NT2/D1 (cell line): ENCODE measurements around the gene SMIM38.

Source experiments
- YY1 ChIP-seq: IDR thresholded peaks from 2 replicates; pipeline ENCODE4 v1.6.1; 2011; ENCODE audit not compliant: insufficient read length, insufficient read depth
- ZNF274 ChIP-seq: IDR thresholded peaks from 2 replicates; pipeline ENCODE4 v1.6.1; 2011; ENCODE audit warnings: mild to moderate bottlenecking, low read depth, low read length

DNA sequence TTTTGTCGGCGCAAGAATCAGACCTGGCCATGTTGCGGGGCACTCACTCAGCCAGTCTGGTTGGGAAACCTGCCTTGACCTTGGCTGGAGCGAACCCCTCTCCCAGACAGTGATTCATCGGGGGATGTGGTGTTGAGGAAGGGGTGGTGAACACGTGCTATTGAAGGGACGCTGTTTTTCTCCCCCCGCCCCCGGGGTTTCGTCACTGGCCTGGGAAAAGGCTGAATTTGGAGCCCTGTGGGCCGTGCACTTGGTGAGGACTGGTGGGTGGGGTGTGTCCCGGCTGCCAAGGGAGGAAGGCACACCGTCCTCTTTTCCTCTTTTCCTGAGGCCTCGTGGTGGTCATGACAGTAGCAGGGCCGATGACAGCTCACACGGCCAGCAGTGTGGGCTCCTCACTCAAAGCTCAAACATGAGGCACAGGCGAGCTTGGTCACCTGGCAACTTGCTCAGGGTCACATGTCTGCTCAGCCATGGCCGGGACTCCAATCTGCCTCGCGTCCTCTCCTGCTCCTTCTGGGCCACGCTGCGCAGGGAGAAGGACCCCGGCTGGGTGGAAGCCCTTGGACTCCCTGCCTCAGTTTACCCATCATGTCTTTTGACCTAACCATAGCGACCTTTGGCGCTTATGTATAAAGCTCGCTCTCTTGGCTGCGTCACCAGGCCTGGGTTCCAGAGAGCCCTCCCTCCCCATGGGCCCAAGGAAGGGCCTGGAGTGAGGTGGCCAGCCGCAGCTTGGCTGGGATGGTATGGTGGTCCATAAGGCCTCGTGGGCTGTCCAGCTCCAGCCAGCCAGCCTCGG lies 49.4 kb downstream of the SMIM38 start:
- no peak for TF ChIP-seq YY1
- TF ChIP-seq ZNF274, result no peak
